IMR-90 (cell line): ENCODE measurements around the gene MYADM. TPM values are rescaled to one million over a fixed set of nuclear protein-coding genes. Genes with fewer than 3 reads are reported as not detected.

Source experiments
- ATAC-seq: fragments of 200-7000 bp; cut with Tn5 transposase; 2 replicates; pipeline ENCODE4 v1.9.1; 2020; ENCODE audit warnings: low read depth, mild to moderate bottlenecking, moderate library complexity
- BruUV-seq: library from RNA; stranded (reverse); fragments of 400-500 nt; replicated peaks from 2 replicates; lab custom pipeline; 2021; lab: Mats Ljungman, UMichigan
- CTCF ChIA-PET: fragments of 300-600 bp; formaldehyde crosslinking; extraction: SDS; loops from one replicate; lab custom pipeline; 2021; ENCODE audit warnings: antibody characterized with exemption; lab: Yijun Ruan, JAX
- POLR2A ChIA-PET: fragments of 300-600 bp; sonication (Branson Sonifier 250); formaldehyde crosslinking; loops from one replicate; lab custom pipeline; 2022; ENCODE audit warnings: antibody characterized with exemption; ENCODE audit not compliant: unreplicated experiment; lab: Charles Lee
- DNase-seq: peaks from one replicate; pipeline ENCODE4 v3.0.0; 2013
- H2AFZ ChIP-seq: replicated peaks from 2 replicates; pipeline ENCODE3; 2013; ENCODE audit warnings: low read length, mild to moderate bottlenecking; ENCODE audit not compliant: poor library complexity
- H2AK5ac ChIP-seq: 2 replicates; pipeline ENCODE4 v1.6.1; 2013; ENCODE audit warnings: low read depth, low read length, inconsistent platforms
- H2AK9ac ChIP-seq: replicated peaks from 2 replicates; pipeline ENCODE3; 2013; ENCODE audit warnings: mild to moderate bottlenecking, low read depth, low read length, moderate library complexity; ENCODE audit not compliant: poor library complexity
- H2BK120ac ChIP-seq: 2 replicates; pipeline ENCODE4 v1.6.1; 2013; ENCODE audit warnings: low read depth, low read length, inconsistent platforms
- H2BK15ac ChIP-seq: 3 replicates; pipeline ENCODE4 v1.6.1; 2013; ENCODE audit warnings: low read depth, low read length, inconsistent platforms
- H2BK20ac ChIP-seq: 2 replicates; pipeline ENCODE4 v1.6.1; 2013; ENCODE audit warnings: low read depth, mild to moderate bottlenecking, inconsistent platforms, low read length, moderate library complexity
- H2BK5ac ChIP-seq: 2 replicates; pipeline ENCODE4 v1.6.1; 2013; ENCODE audit warnings: mild to moderate bottlenecking, low read depth, low read length, inconsistent platforms; ENCODE audit not compliant: poor library complexity, severe bottlenecking
- H3K14ac ChIP-seq: replicated peaks from 2 replicates; pipeline ENCODE4 v1.6.1; 2013; ENCODE audit warnings: low read depth, low read length, inconsistent platforms
- H3K18ac ChIP-seq: 2 replicates; pipeline ENCODE4 v1.6.1; 2013; ENCODE audit warnings: low read depth, low read length, control low read depth
- H3K23ac ChIP-seq: 2 replicates; pipeline ENCODE4 v1.6.1; 2013; ENCODE audit warnings: low read depth, low read length, inconsistent platforms
- H3K27ac ChIP-seq: 2 replicates; pipeline ENCODE4 v1.5.1; 2013; ENCODE audit warnings: mild to moderate bottlenecking, control low read depth, low read length; ENCODE audit not compliant: insufficient read depth
- H3K27me3 ChIP-seq: 2 replicates; pipeline ENCODE4 v1.6.1; 2013; ENCODE audit warnings: low read length; ENCODE audit not compliant: control insufficient read depth, insufficient read depth
- H3K36me3 ChIP-seq: 2 replicates; pipeline ENCODE4 v1.6.1; 2013; ENCODE audit warnings: low read length, mixed read lengths; ENCODE audit not compliant: control insufficient read depth, insufficient read depth
- H3K4ac ChIP-seq: 2 replicates; pipeline ENCODE4 v1.6.1; 2013; ENCODE audit warnings: low read depth, low read length, inconsistent platforms
- H3K4me1 ChIP-seq: 2 replicates; pipeline ENCODE4 v1.6.1; 2013; ENCODE audit warnings: low read length, mixed read lengths; ENCODE audit not compliant: control insufficient read depth, insufficient read depth
- H3K4me2 ChIP-seq: 2 replicates; pipeline ENCODE4 v1.6.1; 2013; ENCODE audit warnings: low read depth, mild to moderate bottlenecking, control low read depth, low read length, moderate library complexity
- H3K4me3 ChIP-seq: 2 replicates; pipeline ENCODE4 v1.5.1; 2013; ENCODE audit warnings: low read depth, mild to moderate bottlenecking, control low read depth, low read length, moderate library complexity; ENCODE audit not compliant: insufficient read depth
- H3K56ac ChIP-seq: 2 replicates; pipeline ENCODE4 v1.6.1; 2013; ENCODE audit warnings: low read length, inconsistent platforms; ENCODE audit not compliant: insufficient read depth; ENCODE audit errors: extremely low read depth
- H3K79me1 ChIP-seq, 2 experiments: 2 replicates each; pipeline ENCODE4 v1.6.1; 2013; ENCODE audit warnings: low read length in 2 of 2, inconsistent platforms in 1 of 2, low read depth in 1 of 2
- H3K9ac ChIP-seq: 2 replicates; pipeline ENCODE4 v1.6.1; 2013; ENCODE audit warnings: low read depth, low read length, control low read depth
- H3K9me1 ChIP-seq: 2 replicates; pipeline ENCODE4 v1.6.1; 2013; ENCODE audit warnings: low read length, inconsistent platforms; ENCODE audit not compliant: insufficient read depth
- H3K9me3 ChIP-seq: 2 replicates; pipeline ENCODE4 v1.6.1; 2013; ENCODE audit warnings: low read length; ENCODE audit not compliant: control insufficient read depth, insufficient read depth
- H4K20me1 ChIP-seq: 2 replicates; pipeline ENCODE4 v1.6.1; 2013; ENCODE audit warnings: low read length, inconsistent platforms; ENCODE audit not compliant: insufficient read depth
- H4K5ac ChIP-seq: 2 replicates; pipeline ENCODE4 v1.6.1; 2013; ENCODE audit warnings: mild to moderate bottlenecking, low read depth, low read length, control low read depth
- H4K8ac ChIP-seq, 2 experiments: 2 replicates each; pipeline ENCODE4 v1.6.1; 2013; ENCODE audit warnings: low read depth in 2 of 2, low read length in 2 of 2, control low read depth in 1 of 2, inconsistent platforms in 1 of 2
- H4K91ac ChIP-seq: 2 replicates; pipeline ENCODE4 v1.6.1; 2013; ENCODE audit warnings: low read depth, low read length, inconsistent platforms; ENCODE audit not compliant: insufficient read depth
- BHLHE40 ChIP-seq: fragments of 150-350 bp; IDR thresholded peaks from 2 replicates; pipeline ENCODE4 v1.6.1; 2016; ENCODE audit warnings: mild to moderate bottlenecking, low read depth, low read length
- CEBPB ChIP-seq: IDR thresholded peaks from 2 replicates; pipeline ENCODE4 v1.6.1; 2012; ENCODE audit warnings: low read depth, low read length, improper control_type of control experiment
- CHD1 ChIP-seq: IDR thresholded peaks from 2 replicates; pipeline ENCODE4 v1.6.1; 2012; ENCODE audit warnings: low read depth, low read length, improper control_type of control experiment
- ELK1 ChIP-seq: fragments of 150-350 bp; IDR thresholded peaks from 2 replicates; pipeline ENCODE4 v1.6.1; 2016; ENCODE audit warnings: low read depth, mild to moderate bottlenecking, low read length, moderate library complexity, borderline replicate concordance
- FOS ChIP-seq: fragments of 150-350 bp; IDR thresholded peaks from 2 replicates; pipeline ENCODE4 v1.6.1; 2016; ENCODE audit warnings: low read depth, low read length
- MAFK ChIP-seq: IDR thresholded peaks from 2 replicates; pipeline ENCODE4 v1.6.1; 2012; ENCODE audit warnings: low read depth, low read length, improper control_type of control experiment
- MAZ ChIP-seq: IDR thresholded peaks from 2 replicates; pipeline ENCODE4 v1.6.1; 2012; ENCODE audit warnings: low read depth, mild to moderate bottlenecking, low read length, improper control_type of control experiment, moderate library complexity, borderline replicate concordance
- MXI1 ChIP-seq: IDR thresholded peaks from 2 replicates; pipeline ENCODE4 v1.6.1; 2012; ENCODE audit warnings: low read depth, mild to moderate bottlenecking, low read length, moderate library complexity, borderline replicate concordance
- NFE2L2 ChIP-seq: fragments of 150-350 bp; IDR thresholded peaks from 2 replicates; pipeline ENCODE4 v1.6.1; 2016; ENCODE audit warnings: low read depth, mild to moderate bottlenecking, low read length
- POLR2A ChIP-seq: IDR thresholded peaks from 2 replicates; pipeline ENCODE4 v1.6.1; 2012; ENCODE audit warnings: mild to moderate bottlenecking, low read depth, low read length
- RAD21 ChIP-seq: IDR thresholded peaks from 2 replicates; pipeline ENCODE4 v1.6.1; 2012; ENCODE audit warnings: low read length, improper control_type of control experiment
- RCOR1 ChIP-seq: IDR thresholded peaks from 2 replicates; pipeline ENCODE4 v1.6.1; 2012; ENCODE audit warnings: mild to moderate bottlenecking, low read length, improper control_type of control experiment; ENCODE audit not compliant: insufficient replicate concordance
- RFX5 ChIP-seq: IDR thresholded peaks from 2 replicates; pipeline ENCODE4 v1.8.0; 2012; ENCODE audit warnings: low read depth, mild to moderate bottlenecking, low read length, moderate library complexity
- SMC3 ChIP-seq: fragments of 150-350 bp; IDR thresholded peaks from 2 replicates; pipeline ENCODE4 v1.6.1; 2016; ENCODE audit warnings: low read depth, mild to moderate bottlenecking, antibody characterized with exemption, low read length, moderate library complexity
- USF2 ChIP-seq: fragments of 150-350 bp; IDR thresholded peaks from 2 replicates; pipeline ENCODE4 v1.6.1; 2017; ENCODE audit warnings: mild to moderate bottlenecking, antibody characterized with exemption, low read length, low read depth
- WGBS, 2 experiments: methylation state at CpG; one replicate each; pipeline versions ENCODE4 v1.1.5 to v1.1.7; 2013; ENCODE audit warnings: missing lambda C conversion rate in 2 of 2; ENCODE audit not compliant: insufficient read length in 1 of 2; ENCODE audit errors: extremely low coverage in 2 of 2; 5-methylcytosine and 5-hydroxymethylcytosine counted together
- dilution Hi-C: fragments of 300-500 bp; cut with HindIII; formaldehyde crosslinking; loops from one replicate; pipeline ENCODE4 v1.14.3; 2018; ENCODE audit warnings: low sequenced_read_pairs; ENCODE audit not compliant: unreplicated experiment
- in situ Hi-C: fragments of 300-500 bp; cut with MboI; formaldehyde crosslinking; loops from 3 replicates; pipeline ENCODE4 v1.14.3; 2019; ENCODE audit warnings: low sequenced_read_pairs, inconsistent platforms, mixed read lengths
- intact Hi-C: fragments of 100-400 bp; cut with micrococcal nuclease; formaldehyde crosslinking; loops from 2 replicates; pipeline ENCODE4 v1.10.0; 2022
- polyA plus RNA-seq, 3 experiments: library from polyadenylated mRNA; depleted of rRNA; stranded (reverse); fragments of >200 nt; gene quantifications; 2 replicates each; pipeline ENCODE4 v1.2.3, GENCODE V29; 2012; ENCODE audit warnings: low replicate concordance in 1 of 3
- total RNA-seq: library from RNA; depleted of rRNA; stranded (reverse); fragments of >200 nt; gene quantifications from 2 replicates; pipeline ENCODE4 v1.2.3, GENCODE V29; 2012
- TF ChIP-seq, protein P1 (sequence below): conservative IDR thresholded peaks from 2 replicates; pipeline ENCODE4 v1.5.1; 2012; ENCODE audit warnings: mild to moderate bottlenecking, low read depth, low read length, improper control_type of control experiment

The MYADM gene
- total and polyA plus RNA-seq, 2 of the 4 experiments (the other 2 are of a cell fraction) = 4.8 to 96.1 TPM

DNA sequence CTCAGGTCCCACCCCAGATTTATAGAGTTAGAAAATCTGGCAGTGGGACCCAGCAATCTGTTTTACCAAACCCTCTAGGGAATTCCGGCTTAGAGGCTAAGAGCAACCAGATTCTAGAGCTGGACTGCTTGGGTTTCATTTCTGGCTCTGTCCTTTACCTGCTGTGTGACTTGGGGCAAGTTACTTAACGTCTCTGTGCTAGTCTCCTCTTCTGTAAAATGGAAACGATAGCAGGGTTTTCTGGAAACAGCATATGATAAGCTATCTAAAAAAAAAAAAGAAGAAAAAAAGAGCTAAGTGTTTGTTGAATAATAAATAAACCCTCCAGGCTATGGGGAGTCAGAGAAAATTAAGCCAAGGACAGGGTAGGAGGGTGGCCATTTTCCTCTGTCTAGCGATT, 29.8 kb downstream of the MYADM start:
- Histone ChIP-seq H3K4me3 (no peak overlapping the region), H3K56ac (no peak overlapping the region), H3K4me1 (no peaks in the 10 kb centered on the region), H4K5ac (no peak overlapping the region), H2AK5ac (no peak overlapping the region), H2BK5ac (no peak overlapping the region), H3K27me3 (peaks cover 17% of the 10 kb centered on the region), H3K4me2 (no peak overlapping the region), H3K4ac (no peak overlapping the region), H2BK15ac (no peak overlapping the region), H2AK9ac (no peak overlapping the region), H3K9me3 (no peaks in the 10 kb centered on the region), H3K79me1 (no peaks in the 10 kb centered on the region), H2AFZ (no peak overlapping the region), H3K36me3 (no peaks in the 10 kb centered on the region), H3K14ac (no peak overlapping the region), H3K23ac (no peak overlapping the region), H4K8ac (no peak overlapping the region), H4K20me1 (no peaks in the 10 kb centered on the region), H3K27ac (no peak overlapping the region), H2BK20ac (no peak overlapping the region), H3K9ac (no peak overlapping the region), H3K9me1 (no peaks in the 10 kb centered on the region), H2BK120ac (no peak overlapping the region), H4K91ac (no peak overlapping the region), H3K18ac (no peak overlapping the region)
- ATAC-seq = no peak
- BruUV-seq = no TSS peak
- DNase-seq = no peak
- CTCF ChIA-PET = no interaction called here
- in situ Hi-C loops = no loop called here
- WGBS, 2 experiments = no CpG with 5 or more reads among the region's 4 CpGs
- TF ChIP-seq RAD21 (no peak), MAZ (no peak), SMC3 (no peak), RCOR1 (no peak), FOS (no peak), BHLHE40 (no peak), NFE2L2 (no peak), POLR2A (no peak), ELK1 (no peak), CHD1 (no peak), USF2 (no peak), MAFK (no peak), CEBPB (no peak), RFX5 (no peak), MXI1 (no peak)
- TF ChIP-seq, protein P1, sequence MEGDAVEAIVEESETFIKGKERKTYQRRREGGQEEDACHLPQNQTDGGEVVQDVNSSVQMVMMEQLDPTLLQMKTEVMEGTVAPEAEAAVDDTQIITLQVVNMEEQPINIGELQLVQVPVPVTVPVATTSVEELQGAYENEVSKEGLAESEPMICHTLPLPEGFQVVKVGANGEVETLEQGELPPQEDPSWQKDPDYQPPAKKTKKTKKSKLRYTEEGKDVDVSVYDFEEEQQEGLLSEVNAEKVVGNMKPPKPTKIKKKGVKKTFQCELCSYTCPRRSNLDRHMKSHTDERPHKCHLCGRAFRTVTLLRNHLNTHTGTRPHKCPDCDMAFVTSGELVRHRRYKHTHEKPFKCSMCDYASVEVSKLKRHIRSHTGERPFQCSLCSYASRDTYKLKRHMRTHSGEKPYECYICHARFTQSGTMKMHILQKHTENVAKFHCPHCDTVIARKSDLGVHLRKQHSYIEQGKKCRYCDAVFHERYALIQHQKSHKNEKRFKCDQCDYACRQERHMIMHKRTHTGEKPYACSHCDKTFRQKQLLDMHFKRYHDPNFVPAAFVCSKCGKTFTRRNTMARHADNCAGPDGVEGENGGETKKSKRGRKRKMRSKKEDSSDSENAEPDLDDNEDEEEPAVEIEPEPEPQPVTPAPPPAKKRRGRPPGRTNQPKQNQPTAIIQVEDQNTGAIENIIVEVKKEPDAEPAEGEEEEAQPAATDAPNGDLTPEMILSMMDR = no peak
- dilution Hi-C loops = no loop called here
- intact Hi-C loops = no loop called here
- POLR2A ChIA-PET = no interaction called here
